T-helper 1 cell treated with Interleukin-12 subunit alpha and Interleukin-12 subunit beta and Interleukin-4 antibody, amounts not matched to agents 30 ng/mL and 1 ng/mL, for 36 hours (primary cell): ENCODE measurements around the gene GNPDA1. TPM values are rescaled to one million over a fixed set of nuclear protein-coding genes. Genes with fewer than 3 reads are reported as not detected.

Experiments
- intact Hi-C: fragments of 100-400 bp; cut with micrococcal nuclease; formaldehyde crosslinking; loops from one replicate; pipeline ENCODE4 v1.15.1; 2024
- total RNA-seq: library from RNA; stranded (reverse); gene quantifications from 2 replicates; pipeline ENCODE4 v1.2.3, GENCODE V29; 2022

Gene GNPDA1
- total RNA-seq, 1 donor from 2014 or later, result 57.7 TPM

DNA sequence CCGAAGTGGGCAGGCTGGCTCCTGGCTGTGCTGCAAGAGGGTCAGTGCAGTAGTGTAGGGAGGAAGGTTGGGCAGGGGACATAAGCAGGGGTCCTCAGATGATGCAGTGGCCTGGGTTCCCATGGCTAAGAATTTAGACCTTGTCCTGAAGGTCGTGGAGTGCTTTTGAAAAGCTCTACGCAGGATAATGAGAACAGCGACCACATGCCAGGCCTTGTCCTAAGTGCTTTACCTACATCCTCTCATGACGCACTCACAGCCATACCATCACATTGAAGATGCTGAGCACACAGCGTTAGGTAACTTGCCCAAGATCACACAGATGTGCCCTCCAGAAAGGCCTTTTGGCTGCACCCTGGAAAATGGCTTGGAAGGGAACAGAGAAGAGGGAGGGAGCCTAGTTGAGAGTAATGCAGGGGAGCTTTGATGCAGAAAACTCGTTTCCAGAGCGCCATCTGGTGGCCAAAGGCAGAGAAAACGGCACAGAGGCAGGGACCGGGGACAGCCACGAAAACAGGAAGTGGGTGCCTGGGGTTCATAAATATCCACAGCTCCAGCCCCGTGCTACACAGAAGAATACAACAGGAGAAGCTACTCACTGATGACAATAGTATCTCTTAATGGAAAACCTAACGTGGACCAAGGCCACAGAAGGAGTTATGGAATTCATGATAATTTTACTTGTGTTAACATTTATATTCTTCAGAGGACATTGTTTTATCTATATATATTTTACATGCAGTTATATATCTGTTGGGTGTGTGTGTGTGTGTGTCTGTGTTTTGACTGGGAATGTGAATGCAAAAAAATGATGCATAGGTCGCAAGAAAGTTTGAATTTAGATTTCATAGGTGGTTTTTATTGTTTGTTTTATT, 52.1 kb downstream of the GNPDA1 start:
- intact Hi-C loops, result loop anchor here (1.0 to 10.0 kb wide), 9 partner anchors 9 to 364 kb away; partner anchors contain the start of genes RNF14 and SPRY4

DNA sequence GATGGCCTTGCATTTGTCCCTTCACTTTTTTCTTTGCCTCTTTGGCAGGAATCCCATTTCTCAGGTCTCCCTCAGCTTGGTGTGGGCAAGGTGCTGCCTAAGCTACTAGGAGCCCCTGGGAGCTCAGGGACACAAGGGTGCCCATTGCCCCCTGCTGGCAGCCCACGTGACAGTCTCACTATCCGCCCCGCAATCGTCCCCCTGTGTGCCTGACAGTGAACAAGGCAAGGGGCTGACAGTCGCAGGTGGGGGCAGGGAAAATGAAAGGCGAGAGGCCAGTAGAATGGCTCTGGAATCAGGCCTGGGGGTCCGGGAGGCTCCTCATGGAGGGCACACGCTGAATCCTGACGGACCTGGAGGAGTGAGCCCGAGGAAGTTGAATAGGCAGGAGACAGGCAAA, 52.8 kb downstream of the GNPDA1 start:
- intact Hi-C loops, result loop anchor here (1.0 to 10.0 kb wide), 9 partner anchors 9 to 365 kb away; partner anchors contain the start of genes RNF14 and SPRY4

DNA sequence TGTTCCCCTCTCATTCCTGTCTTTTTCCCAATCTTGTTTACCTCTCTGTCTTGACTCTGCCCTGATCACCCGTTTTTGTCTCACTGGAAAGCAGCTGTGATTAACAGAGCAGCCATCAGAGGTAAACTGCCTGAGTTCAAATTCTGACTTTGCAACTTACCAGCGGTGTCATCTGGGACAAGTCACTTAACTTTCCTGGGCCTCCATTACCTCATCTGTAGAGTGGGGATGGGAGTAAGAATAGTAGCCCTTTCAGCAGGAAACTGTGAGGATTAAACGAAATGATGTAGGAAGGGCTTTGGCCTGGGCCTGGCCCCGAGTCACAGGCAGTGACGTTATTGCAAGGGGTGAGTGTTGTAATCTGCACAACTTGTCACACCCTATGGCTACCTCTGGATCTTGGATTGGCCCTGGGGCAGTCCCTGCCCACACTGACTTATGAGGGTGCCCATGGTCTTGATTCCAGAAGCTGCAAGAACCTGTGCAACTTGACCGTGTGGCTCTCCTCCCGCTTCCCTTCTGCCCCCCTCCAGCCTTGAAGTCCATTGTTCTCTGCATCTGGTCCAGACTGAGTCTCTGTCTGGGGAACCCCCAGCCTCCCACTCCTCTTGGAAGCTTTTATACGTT, 54.2 kb downstream of the GNPDA1 start:
- intact Hi-C loops, result no loop called here

DNA sequence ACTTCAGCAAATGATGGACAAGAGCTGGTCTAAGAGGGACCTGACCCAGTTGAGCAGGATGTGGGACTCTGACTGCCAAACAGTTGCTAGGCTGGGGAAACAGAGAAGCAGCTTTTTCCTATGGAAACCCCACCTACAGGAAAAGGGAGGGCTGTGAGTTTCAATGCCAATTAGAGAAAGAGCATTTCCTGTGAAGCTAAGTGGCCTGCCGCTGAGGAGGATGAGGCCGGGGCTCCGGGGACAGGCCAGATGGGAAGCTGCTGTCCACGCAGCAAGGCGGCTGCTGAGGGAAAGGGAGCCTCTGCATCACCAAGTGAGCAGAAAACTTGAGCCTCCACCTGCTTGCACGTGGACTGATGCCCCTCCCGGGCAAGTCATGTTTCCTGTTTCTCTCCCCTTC, 54.7 kb downstream of the GNPDA1 start, which contains the start of gene PCDH12:
TSS of gene PCDH12 (minus strand) at position 90 of the 400 bp plus-strand sequence. CDS start 351 bp downstream, outside the sequence.
- intact Hi-C loops, result no loop called here

DNA sequence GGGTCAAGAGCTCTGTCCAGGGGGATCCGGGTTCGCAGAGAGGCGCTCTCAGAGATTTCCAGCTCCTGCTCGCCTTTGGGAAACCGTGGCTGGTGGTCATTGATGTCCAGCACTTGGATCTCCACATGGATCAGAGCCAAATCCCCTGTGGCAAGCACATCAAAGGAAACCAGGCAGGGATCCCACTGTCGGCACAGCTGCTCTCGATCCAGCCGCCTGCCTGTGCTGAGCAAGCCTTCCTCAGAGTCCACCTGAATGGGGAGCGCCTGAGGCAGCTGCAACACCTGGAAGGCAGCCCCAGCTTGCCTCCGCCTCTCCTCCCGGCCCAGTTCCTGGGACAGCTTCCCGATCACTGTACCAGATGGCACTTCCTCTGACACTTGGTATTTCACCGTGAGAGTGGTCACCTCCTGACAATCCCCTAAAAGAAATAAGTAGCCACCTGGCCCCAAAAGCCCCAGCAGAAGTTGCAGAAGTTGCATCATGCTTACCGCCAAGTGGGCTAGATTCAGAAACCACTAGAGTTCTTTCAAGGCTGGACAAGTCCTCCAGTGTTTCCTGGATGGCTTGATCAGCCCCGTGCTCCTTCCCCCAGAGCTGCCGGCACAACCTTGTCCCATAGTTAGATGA, 55.3 kb downstream of the GNPDA1 start:
- intact Hi-C loops, result no loop called here

DNA sequence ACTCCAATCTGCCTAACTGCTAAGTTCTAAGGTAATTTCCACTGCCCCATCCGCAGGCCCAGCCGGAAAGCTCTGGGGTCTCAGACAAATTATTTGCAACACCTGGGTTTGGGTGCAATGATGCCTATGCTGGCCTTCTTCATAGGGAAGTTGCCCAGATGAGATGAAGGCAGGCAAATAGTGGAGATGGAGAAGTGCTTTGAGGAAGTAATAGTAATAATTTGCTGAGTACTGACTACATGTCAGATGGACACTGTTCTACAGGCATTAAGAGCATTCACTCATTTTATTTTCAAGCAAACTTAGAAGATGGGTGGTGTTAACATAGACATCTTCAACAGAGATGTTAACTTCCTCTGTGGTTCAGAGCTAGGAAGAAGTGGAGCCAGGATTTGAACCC, 58.6 kb downstream of the GNPDA1 start:
- intact Hi-C loops, result no loop called here

DNA sequence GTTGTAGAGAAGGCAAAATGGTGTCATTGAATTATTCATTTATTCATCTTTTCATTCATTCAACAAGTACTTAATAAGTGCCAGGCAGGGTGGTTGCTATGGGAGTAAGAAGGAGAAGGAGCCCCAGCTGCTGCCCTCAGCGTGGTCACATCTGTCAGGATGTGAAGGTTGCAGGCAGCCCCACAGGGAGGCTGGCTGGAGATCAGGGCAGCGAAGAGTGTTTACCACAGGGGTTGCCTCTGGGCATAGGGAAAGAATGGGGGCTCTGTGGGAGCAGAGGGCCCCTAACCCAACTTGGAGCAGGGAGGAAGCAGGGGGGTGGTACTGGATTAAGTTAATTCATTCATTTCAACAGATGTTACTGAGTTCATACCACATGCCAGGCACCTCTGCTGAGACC, 60.8 kb downstream of the GNPDA1 start:
- intact Hi-C loops, result no loop called here

DNA sequence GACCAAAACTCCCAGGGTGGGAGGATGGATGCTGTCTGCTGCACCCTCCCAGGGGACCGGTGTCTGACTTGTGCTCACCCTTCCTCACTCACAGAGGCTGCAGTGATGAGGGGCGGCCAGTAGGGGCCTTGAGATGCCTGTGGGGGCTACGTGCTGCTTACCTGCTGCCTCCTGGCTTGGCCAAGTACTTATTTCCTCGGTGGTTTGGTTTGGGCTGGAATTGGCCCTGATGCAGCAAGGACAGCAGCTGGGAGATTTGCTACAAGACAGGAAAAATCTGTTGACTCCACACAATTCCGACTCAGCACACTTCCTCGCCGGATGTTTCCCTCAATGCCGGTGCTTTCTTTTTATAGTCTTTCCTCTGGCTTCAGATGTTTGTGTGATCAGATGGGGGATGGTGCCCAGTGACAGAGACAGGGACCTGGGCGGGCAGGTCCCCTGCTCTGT, 61.5 kb downstream of the GNPDA1 start:
- intact Hi-C loops, result no loop called here

Other genes starting within 250 kb of the GNPDA1 start
- not detected in 2 replicates for gene PCDH1, start 134.6 kb downstream of the GNPDA1 start, total RNA-seq
- gene DELE1, start 89.2 kb downstream of the GNPDA1 start, total RNA-seq, result 78.6 and 81.6 TPM in 2 replicates
- gene PCDH12, start 54.8 kb downstream of the GNPDA1 start, total RNA-seq, result 0.81 and 0.98 TPM in 2 replicates
- gene RNF14, start 43.9 kb downstream of the GNPDA1 start, total RNA-seq, result 26.5 and 29.1 TPM in 2 replicates
- gene NDFIP1, start 95.8 kb upstream of the GNPDA1 start, total RNA-seq, result 54.9 and 57.3 TPM in 2 replicates